NCI-H1417 treated with DMSO at 0.1 percent for 48 hours (cell line): ENCODE measurements around the gene MPI.
"Not testable (repeated sequence)": the region's sequence is repeated elsewhere in the genome, so short reads cannot be mapped to it uniquely, and the experiment has no call there.

Experiments
- DNase-seq: peaks from one replicate; lab custom pipeline; 2025; lab: John Stamatoyannopoulos, UW

The MPI gene

DNA sequence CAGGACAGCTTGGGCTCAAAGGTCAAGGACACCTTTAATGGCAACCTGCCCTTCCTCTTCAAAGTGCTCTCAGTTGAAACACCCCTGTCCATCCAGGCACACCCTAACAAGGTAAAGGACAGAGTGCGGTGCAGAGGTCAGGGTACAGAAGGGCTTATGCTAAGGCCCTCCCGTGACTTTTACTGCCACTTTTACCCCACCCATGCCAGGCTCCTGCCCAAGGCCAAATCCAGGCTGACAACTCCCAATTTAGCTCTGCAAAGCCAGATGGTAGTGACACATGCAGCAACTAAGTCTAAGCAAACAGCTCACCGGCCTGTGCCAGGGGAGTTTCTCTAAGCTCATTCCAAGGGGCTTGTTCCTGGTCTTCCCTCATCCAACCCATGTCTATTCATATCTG lies 1.6 kb downstream of the MPI start:
- no peak for DNase-seq

DNA sequence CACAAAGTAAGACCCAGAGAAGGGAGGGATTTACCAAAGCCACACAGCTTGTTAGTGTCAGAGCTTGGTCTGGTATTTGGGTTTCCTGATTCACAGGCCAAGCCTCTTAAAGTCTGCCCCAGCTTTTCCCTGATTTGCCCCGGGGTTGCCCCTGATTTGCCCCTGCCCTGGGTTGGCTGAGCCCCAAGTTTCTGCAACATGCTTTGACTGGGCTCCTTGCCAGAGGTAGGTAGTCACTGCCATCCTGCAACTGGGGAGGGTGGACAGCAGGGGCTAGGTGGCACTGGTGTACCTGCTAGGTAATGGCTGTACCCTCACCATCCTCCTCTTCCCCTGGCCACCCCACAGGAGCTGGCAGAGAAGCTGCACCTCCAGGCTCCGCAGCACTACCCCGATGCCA lies 2.5 kb downstream of the MPI start:
- DNase-seq, result no peak

DNA sequence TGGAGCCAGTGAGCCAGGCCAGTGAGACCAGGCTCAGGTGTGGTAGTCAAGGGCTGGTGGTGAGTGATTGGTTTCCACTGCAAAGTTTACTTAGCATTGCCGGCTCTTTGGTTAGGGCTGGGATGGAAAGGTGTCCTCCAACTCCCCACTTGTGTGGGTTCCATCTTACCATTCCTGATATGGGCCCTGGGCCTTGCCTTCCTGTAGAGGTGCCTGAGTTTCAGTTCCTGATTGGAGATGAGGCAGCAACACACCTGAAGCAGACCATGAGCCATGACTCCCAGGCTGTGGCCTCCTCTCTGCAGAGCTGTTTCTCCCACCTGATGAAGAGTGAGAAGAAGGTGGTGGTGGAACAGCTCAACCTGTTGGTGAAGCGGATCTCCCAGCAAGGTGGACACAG lies 3.1 kb downstream of the MPI start:
- no peak for DNase-seq

DNA sequence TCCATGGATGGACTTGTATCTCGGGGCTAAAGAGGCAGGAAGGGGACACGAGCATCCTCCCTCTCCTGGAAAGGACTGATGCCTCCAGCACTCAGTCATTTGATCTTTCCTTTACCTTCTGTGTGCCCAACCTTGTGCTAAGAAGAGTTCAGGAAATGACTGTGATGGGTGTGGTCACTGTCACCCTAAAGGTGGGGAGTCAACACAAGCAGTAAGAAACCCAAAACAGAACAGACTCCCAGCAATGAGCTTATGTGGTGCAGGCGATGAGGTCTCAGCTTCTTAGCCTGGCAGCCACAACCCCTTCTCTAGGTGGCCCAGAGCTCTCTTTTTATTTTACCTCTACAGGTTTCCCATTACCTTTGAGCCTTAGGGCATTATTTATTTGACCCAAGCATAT lies 3.8 kb downstream of the MPI start:
- no peak for DNase-seq

DNA sequence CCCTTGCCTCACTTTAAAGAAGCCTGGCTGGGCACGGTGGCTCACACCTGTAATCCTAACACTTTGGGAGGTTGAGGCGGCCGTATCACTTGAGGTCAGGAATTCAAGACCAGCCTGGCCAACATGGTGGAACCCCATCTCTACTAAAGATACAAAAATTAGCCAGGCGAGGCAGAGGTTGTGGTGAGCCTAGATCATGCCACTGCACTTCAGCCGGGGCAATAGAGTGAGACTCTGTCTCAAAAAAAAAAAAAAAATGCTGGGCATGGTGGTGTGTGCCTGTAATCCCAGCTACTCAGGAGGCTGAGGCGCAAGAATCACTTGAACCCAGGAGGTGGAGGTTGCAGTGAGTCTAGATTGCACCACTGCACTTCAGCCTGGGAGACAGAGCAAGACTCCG lies 4.5 kb downstream of the MPI start:
- DNase-seq, result not testable (repeated sequence)

DNA sequence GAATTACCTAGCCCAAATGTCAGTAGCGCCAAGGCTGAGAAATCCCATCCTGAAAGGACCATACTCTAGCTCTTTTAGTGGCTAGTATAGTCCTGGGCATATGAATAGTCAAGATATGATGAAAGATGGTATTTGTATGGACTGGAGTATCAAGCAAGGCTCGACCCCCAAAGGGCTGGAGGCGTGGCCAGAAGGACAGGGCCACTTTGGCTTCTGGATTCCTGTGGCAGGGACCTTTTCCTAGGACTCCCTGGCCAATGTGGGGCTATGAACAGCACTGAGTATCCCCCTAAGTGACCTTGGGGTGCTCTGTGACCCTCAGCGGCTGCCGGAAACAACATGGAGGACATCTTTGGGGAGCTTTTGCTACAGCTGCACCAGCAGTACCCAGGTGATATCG lies 6.0 kb downstream of the MPI start:
- no peak for DNase-seq

DNA sequence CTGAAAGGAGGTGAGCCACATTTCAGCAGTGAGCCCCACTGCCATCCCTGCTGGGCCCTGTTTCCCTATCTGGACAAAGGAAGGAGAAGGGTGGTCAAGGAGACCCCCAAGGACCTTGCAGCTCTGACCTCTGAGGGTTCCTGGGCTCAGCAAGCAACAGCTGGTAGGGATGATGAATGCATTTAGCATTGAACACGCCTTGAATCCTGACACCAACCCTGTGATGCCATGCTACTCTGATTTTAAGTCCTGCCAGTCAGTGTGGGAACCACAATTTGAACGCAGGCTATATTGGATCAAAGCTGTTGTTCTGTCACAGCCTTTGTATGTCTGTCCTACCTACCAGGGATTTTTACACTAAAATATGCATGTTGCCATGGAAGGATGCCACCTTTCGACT lies 6.5 kb downstream of the MPI start:
- DNase-seq, result no peak

DNA sequence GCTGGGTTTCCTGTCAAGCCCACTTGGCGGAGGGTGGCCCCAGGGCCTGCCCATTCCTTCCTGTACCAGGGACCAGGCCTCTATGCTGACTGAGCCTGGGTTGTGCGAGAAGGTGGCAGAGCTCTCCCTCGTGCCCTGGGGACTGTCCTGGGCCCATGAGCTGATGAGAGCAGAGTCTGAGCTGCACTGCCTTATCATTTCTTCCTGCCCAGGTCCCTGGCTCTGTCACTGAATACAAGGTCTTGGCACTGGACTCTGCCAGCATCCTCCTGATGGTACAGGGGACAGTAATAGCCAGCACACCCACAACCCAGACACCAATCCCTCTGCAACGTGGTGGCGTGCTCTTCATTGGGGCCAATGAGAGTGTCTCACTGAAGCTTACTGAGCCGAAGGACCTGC lies 7.5 kb downstream of the MPI start:
- DNase-seq, result no peak

DNA sequence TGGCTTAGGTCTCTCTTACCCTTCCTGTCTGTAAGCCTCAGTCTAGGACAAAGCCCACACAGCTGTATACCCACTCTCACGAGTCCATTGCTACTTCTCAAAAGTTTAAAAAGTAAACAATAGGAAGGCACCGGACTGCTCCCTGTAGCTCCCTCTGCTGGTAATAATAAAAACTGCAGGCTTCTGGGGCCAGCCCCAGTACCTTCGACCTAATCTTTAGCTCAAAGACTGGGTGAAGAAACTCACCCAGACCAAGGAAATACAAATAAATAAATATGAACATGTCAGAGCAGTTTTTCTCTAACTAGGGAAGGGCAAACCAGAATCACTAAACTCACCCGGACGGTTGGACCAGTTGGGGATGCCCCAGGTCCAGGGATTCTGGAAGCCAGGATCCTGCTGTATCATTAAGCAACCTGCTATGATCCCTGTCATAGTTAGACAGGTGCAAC lies 11.8 kb downstream of the MPI start:
- no peak for DNase-seq

DNA sequence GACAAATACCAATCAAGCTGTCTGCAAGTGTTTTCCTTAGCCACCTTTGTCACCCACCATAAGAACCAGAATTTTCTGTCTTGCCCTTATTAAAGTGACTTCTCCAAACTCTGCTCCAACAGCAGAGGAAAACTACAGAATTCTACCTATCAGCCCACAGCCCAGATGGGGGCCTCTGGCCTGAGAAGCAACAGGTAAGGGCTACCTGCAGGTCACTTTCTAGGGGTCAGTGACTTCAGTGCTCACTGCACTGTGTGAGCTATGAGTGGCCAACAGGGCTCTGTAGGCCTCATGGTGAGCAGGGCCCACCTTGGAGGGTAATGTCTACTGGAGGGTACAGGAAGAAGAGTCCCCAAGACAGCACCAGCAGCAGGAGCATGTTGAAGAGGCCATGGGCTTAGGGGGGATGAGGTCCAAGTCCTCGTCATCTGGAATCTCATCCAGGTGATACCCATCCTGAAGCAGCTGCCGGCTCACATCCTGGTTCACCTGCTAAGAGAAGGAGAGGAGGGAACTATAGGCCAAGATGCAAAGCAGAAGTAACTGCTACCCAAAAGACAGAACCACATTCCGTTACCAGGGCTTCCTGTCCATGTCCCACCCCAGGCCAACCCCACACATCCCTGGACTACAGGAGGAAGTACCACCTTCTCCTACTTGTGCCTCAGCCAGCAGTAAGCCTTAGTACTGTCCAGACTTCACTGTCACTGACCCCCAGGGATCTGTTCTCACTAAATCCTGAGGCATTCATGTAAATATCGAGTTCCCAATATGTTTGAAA lies 12.6 kb downstream of the MPI start:
- no peak for DNase-seq

DNA sequence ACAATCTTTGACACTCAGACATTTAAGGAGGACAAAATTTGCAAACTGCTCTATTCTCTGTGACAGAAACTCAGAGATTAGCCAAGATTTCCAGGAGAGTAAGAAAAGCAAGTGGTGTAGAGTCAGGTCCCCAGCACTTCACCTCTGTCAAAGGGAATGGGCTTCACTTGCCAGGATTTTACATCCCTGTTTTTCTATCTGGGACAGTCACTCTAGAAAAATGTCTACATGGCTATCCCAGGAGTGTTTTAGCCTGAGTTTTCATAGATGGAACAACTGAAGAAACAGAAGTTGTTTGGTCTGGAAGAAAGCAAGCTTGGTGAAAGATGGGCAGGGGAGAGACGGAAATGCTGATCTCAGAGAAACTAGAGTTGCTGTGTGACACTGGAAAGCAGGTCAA lies 13.8 kb downstream of the MPI start:
- no peak for DNase-seq

DNA sequence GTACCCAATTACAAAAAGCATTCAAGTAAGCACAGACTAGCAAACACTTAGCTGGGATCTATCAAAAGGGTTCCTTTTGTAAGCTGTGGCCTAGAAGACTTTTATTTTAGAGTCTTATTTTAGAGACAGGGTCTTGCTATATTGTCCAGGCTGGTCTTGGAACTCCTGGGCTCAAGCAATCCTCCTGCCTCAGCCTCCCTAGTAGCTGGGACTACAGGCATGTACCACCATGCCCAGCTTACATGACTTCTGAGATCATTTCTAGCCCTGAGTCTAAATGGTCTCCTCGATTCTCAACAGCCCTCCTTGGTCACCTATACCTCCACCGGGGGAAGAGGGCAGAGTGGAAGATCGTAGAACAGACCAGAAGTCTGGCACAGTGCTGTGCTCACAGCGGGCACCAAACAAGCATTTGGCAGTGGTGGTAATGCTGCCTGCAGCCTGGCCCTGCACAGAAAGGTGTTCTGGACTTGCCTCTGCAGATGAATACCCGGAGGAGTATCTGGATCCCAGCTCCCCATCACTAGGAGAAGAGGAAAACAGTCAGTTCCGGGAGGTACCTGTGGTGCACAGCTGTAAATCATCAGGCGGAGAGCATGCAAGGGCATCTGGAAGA lies 14.5 kb downstream of the MPI start:
- DNase-seq, result no peak

DNA sequence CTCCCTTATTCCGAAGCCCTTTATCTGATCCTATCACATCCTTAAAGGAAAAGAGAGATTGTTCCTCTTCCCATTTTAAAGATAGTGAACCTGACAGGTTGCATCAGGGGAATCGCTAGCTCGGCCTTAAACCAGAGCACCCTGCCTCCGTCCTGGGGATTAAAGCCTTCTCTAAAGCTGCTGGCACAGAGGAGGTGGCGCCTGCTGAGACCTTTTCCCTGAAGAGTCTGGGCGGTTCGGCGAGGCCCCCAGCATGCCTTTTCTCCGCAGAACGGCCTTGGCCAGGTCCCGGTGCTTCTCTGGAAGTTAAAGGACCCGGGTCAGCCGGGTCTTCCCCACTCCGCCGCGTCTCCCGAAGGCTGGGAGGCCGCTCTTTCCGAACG lies 16.2 kb downstream of the MPI start:
- no peak for DNase-seq

DNA sequence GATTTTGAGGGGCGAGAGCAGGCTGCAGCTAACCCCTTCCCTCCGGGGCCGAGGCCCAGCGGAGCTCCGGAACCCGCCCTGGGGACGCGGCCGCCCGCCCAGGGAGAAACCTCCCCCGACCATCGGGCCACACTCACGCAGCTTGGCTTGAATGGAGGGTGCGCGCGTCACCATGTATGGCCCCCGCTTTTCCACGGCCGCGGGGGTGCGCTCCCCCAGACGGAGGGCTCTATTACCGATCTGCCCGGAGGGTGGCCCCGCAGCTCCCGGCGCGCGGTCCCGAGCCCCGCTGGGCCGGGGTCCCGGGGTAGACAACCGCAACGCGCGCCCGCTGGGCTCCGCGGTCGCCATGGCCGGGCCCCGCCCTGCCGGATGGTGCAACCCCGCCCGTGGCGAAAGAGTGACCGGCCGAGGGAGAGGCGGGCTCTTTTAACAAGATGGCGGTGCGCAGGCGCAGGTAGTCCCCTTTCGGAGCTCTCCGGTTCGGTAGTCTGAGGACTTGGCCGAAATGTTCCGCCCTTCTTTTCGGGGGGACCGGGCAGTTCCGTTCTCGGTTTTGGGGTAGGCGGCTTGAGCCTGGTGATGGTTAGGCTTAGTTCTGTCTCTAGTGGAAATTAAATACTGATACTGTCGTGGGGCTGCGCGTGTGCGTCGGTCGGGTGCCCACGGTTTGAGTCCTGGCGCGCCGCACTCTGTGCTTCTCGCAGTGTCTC lies 16.8 kb downstream of the MPI start, which contains the start of gene FAM219B:
TSS of gene FAM219B (minus strand) at position 402 of the 713 bp plus-strand sequence. CDS start at position 351, 51 bp downstream.
- DNase-seq, result peak; percentile 50

DNA sequence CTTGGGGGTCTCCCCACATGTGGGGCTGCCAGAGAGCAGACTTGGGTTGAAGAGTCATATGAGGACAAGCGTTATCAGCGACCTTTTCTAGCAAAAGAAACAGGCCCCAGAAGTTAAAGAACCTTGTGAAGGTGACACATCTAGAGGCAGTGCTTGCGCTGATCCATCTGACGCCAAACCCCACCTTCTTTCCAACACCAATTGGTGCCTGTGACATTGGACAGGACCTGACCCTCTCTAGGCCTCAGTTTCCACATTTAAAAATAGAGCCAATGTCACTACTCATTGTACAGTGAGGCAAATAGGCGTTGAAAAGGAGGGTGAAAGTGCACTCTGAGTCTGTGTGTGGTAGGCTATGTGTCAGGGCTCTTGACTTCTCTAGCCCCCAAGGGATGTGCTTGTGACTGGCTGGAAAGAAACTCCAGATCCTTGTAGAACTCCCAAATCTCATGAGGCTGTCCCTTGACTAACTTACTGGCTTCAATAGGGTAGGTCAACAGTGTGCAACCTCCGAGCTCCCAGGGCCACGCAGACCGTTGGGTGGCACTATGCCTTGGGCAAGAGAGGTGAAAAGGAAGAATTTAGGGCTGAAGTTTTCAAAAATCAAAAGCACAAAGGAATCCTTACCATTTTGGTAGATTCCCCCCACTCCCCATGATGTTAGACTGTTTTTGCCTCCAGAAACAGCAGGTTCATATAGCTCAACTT lies 17.5 kb downstream of the MPI start:
- no peak for DNase-seq

DNA sequence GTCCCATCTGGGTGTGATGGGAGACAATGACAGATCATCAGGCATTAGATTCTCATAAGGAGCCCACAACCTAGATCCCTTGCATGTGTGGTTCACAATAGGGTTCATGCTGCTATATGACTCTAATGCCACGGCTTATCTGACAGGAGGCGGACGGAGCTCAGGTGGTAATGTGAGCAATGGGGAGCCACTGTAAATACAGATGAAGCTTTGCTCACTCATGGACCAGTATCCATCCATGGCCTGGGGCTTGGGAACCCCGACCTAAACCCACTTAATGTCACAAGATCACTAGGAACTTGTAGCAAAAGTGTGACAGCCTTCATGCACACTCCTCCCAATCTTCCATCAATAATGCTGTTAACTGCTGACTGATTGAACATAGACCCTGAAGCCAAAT lies 18.8 kb downstream of the MPI start:
- no peak for DNase-seq

DNA sequence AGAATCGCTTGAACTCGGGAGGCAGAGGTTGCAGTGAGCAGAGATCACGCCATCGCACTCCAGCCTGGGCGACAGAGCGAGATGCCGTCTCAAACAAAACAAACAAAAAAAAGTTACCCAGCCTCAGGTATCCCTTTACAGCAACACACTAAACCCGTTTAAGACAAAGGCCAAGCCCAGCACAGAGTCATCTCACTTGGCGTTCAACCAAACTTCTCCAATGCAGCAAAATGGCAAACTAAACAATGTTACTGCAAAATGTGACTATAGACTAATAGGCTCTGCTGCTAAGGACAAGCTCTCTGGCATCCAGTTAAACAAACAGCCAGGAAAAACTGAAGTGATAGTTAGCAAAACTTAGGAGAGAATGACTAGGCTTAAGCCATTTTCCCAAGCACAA lies 23.2 kb downstream of the MPI start:
- DNase-seq, result no peak

DNA sequence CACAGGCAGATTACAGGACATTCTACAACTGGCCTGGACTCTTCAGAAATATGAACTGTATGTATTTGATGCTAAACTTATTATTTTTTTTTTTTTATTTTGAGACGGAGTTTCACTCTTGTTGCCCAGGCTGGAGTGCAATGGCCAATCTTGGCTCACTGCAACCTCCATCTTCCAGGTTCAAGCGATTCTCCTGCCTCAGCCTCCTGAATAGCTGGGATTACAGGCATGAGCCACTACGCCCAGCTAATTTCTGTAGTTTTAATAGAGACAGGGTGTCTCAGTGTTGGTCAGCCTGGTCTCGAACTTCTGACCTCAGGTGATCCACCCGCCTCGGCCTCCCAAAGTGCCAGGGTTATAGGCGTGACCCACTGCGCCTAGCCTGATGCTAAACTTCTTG lies 24.0 kb downstream of the MPI start:
- DNase-seq, result not testable (repeated sequence)

DNA sequence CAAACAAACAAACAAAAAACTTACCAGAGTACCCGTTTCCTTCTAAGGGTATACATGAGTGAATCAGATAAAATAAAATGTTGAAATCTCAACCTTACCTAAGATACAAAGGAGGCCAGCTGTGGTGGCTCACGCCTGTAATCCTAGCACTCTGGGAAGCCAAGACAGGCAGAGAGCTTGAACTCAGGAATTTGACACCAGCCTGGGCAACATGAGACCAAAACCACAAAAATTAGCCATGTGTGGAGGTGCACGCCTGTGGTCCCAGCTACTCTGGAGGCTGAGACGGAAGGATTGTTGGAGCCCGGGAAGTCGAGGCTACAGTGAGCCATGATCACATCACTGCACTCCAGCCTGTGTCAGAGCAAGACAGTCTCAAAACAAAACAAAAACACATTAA lies 27.8 kb downstream of the MPI start:
- DNase-seq, result no peak

DNA sequence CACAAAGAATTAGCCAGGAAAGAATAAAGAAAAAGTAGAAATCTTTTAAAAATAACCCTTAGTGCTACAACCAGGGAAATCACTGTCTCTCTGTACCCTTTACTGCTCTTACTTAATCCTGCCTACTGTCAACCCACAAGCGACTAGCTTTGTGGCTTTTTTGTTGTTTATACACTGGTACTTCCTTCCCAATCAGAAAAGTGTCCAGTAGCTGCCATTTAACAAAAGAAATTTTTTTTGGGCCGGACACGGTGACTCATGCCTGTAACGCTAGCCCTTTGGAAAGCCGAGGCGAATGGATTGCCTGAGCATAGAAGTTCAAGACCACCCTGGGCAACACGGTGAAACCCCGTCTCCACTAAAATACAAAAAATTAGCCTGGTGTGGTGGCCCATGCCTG lies 30.6 kb downstream of the MPI start:
- DNase-seq, result no peak

DNA sequence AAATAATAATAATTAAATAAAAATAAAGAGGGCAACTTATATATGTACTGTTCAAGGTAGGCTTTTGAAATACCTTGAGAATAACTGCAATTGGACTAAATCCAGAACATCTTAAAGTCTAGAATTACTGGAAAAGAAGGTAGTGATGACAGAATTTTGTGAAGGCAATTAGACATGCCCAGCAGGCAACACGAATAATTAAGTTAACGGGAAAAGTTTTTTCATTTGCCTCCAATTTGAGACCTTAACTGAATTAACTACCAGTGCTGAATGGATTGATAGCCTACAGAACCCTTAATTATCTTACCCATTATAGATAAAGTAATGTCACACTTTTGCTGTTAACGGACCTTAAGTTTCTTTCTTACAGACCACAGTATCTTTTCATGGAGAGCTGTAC lies 34.7 kb downstream of the MPI start:
- DNase-seq, result no peak

DNA sequence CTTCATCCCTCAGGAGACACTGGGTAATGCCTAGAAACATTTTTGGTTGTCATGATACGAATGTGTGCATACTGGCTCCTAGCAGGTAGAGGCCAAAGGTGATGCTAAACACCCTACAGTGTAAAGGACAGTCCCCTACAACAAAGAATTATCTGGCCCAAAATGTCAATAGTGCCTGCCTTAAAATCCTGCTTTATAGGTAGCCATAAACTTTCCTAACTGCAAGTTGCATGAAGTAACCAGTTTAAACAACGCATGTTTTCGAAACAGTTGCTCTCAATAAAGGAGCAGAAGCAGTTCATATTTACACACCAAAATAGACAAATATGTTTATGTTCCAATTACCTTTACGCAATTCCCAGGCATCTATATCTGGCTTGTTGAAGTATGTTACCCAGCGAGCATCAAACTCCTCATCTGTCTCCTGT lies 38.9 kb downstream of the MPI start:
- no peak for DNase-seq

DNA sequence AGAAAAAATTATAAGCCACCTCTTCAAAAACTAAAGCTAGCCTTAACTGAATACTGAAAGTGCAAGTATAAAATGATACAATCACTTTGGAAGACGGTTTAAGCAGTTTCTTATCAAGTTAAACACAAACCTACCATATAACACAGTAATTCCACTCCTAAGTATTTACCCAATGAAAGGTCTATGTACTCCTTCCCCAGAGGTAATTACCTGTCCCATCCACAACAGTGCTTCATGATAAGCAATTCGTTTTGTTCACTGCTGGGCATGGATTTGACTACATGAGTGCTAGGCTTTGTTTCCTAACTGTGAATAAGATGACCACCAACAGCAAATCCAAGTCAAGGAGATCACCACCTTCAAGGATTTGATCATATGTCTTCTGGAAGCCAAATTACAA lies 43.7 kb downstream of the MPI start:
- DNase-seq, result no peak
